H1 (cell line): Measurements from ENCODE around the gene AANAT. TPM values are rescaled to one million over a fixed set of nuclear protein-coding genes. Genes with fewer than 3 reads are reported as not detected.

Experiments used
- CTCF ChIA-PET: fragments of 300-600 bp; sonication (Branson Sonifier 250); formaldehyde crosslinking; loops from one replicate; lab custom pipeline; 2021; ENCODE audit not compliant: partially characterized antibody; lab: Charles Lee
- POLR2A ChIA-PET: fragments of 300-600 bp; sonication (Branson Sonifier 250); formaldehyde crosslinking; loops from one replicate; lab custom pipeline; 2021; ENCODE audit warnings: inconsistent platforms; ENCODE audit not compliant: partially characterized antibody; lab: Charles Lee
- DNase-seq, 2 experiments: peaks; one replicate each; pipeline versions ENCODE4 v3.0.0 to v3.0.0-alpha.2; 2010 to 2022; ENCODE audit warnings: low spot score in 2 of 2, low read depth in 1 of 2, mixed read lengths in 1 of 2
- FAIRE-seq: peaks from 2 replicates; lab custom pipeline; 2011; peaks lifted over from hg19 to GRCh38; lab: Jason Lieb, UNC
- H2AFZ ChIP-seq: 2 replicates; pipeline ENCODE4 v1.8.1; 2012; ENCODE audit warnings: low read length, inconsistent platforms
- H2AK5ac ChIP-seq: 2 replicates; pipeline ENCODE4 v1.6.1; 2013; ENCODE audit warnings: low read depth, low read length
- H2BK120ac ChIP-seq: replicated peaks from 2 replicates; pipeline ENCODE3; 2013; ENCODE audit warnings: low read depth, low read length, inconsistent platforms
- H2BK12ac ChIP-seq: 2 replicates; pipeline ENCODE4 v1.6.1; 2013; ENCODE audit warnings: low read depth, low read length
- H2BK15ac ChIP-seq: 2 replicates; pipeline ENCODE4 v1.6.1; 2013; ENCODE audit warnings: low read length
- H2BK20ac ChIP-seq: 2 replicates; pipeline ENCODE4 v1.6.1; 2013; ENCODE audit warnings: low read length
- H2BK5ac ChIP-seq: 2 replicates; pipeline ENCODE4 v1.6.1; 2013; ENCODE audit warnings: low read depth, low read length
- H3K14ac ChIP-seq: 2 replicates; pipeline ENCODE4 v1.6.1; 2013; ENCODE audit warnings: inconsistent platforms; ENCODE audit not compliant: insufficient read length
- H3K18ac ChIP-seq: 2 replicates; pipeline ENCODE4 v1.6.1; 2013; ENCODE audit warnings: low read length; ENCODE audit errors: extremely low read depth
- H3K23ac ChIP-seq: 2 replicates; pipeline ENCODE4 v1.6.1; 2013; ENCODE audit warnings: inconsistent platforms; ENCODE audit not compliant: insufficient read length
- H3K23me2 ChIP-seq: 2 replicates; pipeline ENCODE4 v1.6.1; 2013; ENCODE audit warnings: low read depth, low read length
- H3K27ac ChIP-seq: 2 replicates; pipeline ENCODE4 v1.6.1; 2011; ENCODE audit warnings: low read depth, low read length, inconsistent platforms
- H3K27me3 ChIP-seq, 4 experiments: replicated peaks in 1 of 4; 1 replicate in 1 of 4; 2 replicates in 3 of 4; pipeline versions ENCODE4 v1.6.1 to v1.8.1; 2011 to 2013; ENCODE audit warnings: low read length in 3 of 4, mild to moderate bottlenecking in 3 of 4, inconsistent platforms in 2 of 4, mixed read lengths in 2 of 4, moderate library complexity in 1 of 4; ENCODE audit not compliant: control insufficient read depth in 3 of 4, insufficient read depth in 3 of 4; ENCODE audit errors: extremely low read depth in 1 of 4
- H3K36me3 ChIP-seq, 4 experiments: 2 replicates each; pipeline versions ENCODE4 v1.6.1 to v1.8.1; 2011 to 2013; ENCODE audit warnings: mild to moderate bottlenecking in 4 of 4, low read length in 3 of 4, moderate library complexity in 2 of 4, control low read depth in 1 of 4, inconsistent platforms in 1 of 4; ENCODE audit not compliant: insufficient read depth in 4 of 4, control insufficient read depth in 2 of 4
- H3K4ac ChIP-seq: replicated peaks from 2 replicates; pipeline ENCODE3; 2013; ENCODE audit warnings: low read length, low read depth, mixed read lengths, inconsistent platforms; ENCODE audit not compliant: insufficient read length
- H3K4me1 ChIP-seq, 4 experiments: replicated peaks in 1 of 4; 1 replicate in 1 of 4; 2 replicates in 3 of 4; pipeline versions ENCODE4 v1.6.1 to v1.8.1; 2011 to 2013; ENCODE audit warnings: low read length in 3 of 4, inconsistent platforms in 2 of 4, mixed read lengths in 1 of 4; ENCODE audit not compliant: insufficient read depth in 4 of 4, control insufficient read depth in 3 of 4
- H3K4me2 ChIP-seq, 2 experiments: 2 replicates each; pipeline versions ENCODE4 v1.6.1 to v1.8.1; 2011 to 2013; ENCODE audit warnings: low read depth in 2 of 2, low read length in 2 of 2, control low read depth in 1 of 2, inconsistent platforms in 1 of 2, mild to moderate bottlenecking in 1 of 2; ENCODE audit not compliant: insufficient read depth in 1 of 2
- H3K4me3 ChIP-seq, 4 experiments: fragments of 200-600, 300-600 bp in 1 of 4; sonication (generic), shearing (Covaris generic), sonication (Bioruptor Twin) in 1 of 4; 2 replicates each; pipeline versions ENCODE4 v1.5.1 to v1.8.1; 2011 to 2016; ENCODE audit warnings: low read length in 4 of 4, low read depth in 3 of 4, control low read depth in 2 of 4, inconsistent platforms in 2 of 4, mild to moderate bottlenecking in 2 of 4, mixed read lengths in 1 of 4, moderate library complexity in 1 of 4; ENCODE audit not compliant: insufficient read depth in 2 of 4; ENCODE audit errors: extremely low read depth in 1 of 4
- H3K56ac ChIP-seq: replicated peaks from 2 replicates; pipeline ENCODE3; 2013; ENCODE audit warnings: low read depth, mild to moderate bottlenecking, mixed read lengths, low read length, inconsistent platforms; ENCODE audit not compliant: insufficient read length
- H3K79me1 ChIP-seq: 2 replicates; pipeline ENCODE4 v1.6.1; 2013; ENCODE audit warnings: low read depth, low read length, control low read depth
- H3K79me2 ChIP-seq, 2 experiments: 2 replicates each; pipeline versions ENCODE4 v1.6.1 to v1.8.1; 2012 to 2013; ENCODE audit warnings: low read length in 2 of 2, mild to moderate bottlenecking in 2 of 2, inconsistent platforms in 1 of 2; ENCODE audit not compliant: insufficient read depth in 2 of 2, control insufficient read depth in 1 of 2
- H3K9ac ChIP-seq, 4 experiments: replicated peaks in 1 of 4; 1 replicate in 1 of 4; 2 replicates in 3 of 4; pipeline versions ENCODE4 v1.6.1 to v1.8.1; 2011 to 2013; ENCODE audit warnings: low read depth in 3 of 4, low read length in 3 of 4, control low read depth in 2 of 4, mild to moderate bottlenecking in 2 of 4, moderate library complexity in 2 of 4, inconsistent platforms in 1 of 4; ENCODE audit errors: extremely low read depth in 1 of 4
- H3K9me3 ChIP-seq, 2 experiments: 2 replicates each; pipeline versions ENCODE4 v1.6.1 to v1.8.1; 2012 to 2013; ENCODE audit warnings: mild to moderate bottlenecking in 2 of 2, moderate library complexity in 2 of 2, control low read depth in 1 of 2, inconsistent platforms in 1 of 2, low read depth in 1 of 2, low read length in 1 of 2, mixed read lengths in 1 of 2; ENCODE audit not compliant: insufficient read depth in 2 of 2
- H4K20me1 ChIP-seq, 2 experiments: replicated peaks in 1 of 2; 2 replicates each; pipeline versions ENCODE3 to v1.8.1; 2011 to 2013; ENCODE audit warnings: inconsistent platforms in 2 of 2, low read length in 2 of 2, mild to moderate bottlenecking in 1 of 2; ENCODE audit not compliant: insufficient read depth in 2 of 2, control insufficient read depth in 1 of 2
- H4K5ac ChIP-seq: 2 replicates; pipeline ENCODE4 v1.6.1; 2013; ENCODE audit warnings: low read length, low read depth, mixed read lengths, inconsistent platforms; ENCODE audit not compliant: insufficient read length
- H4K8ac ChIP-seq: 2 replicates; pipeline ENCODE4 v1.8.0; 2013; ENCODE audit warnings: mild to moderate bottlenecking, moderate library complexity, low read length, inconsistent platforms; ENCODE audit not compliant: insufficient read depth; ENCODE audit errors: extremely low read depth
- H4K91ac ChIP-seq: replicated peaks from 2 replicates; pipeline ENCODE3; 2013; ENCODE audit warnings: low read length, mixed read lengths, inconsistent platforms; ENCODE audit not compliant: insufficient read length
- WGBS, 2 experiments: shearing (Covaris generic) in 1 of 2; methylation state at CpG; one replicate each; pipeline versions ENCODE4 v1.1.6 to v1.1.7; 2013 to 2015; ENCODE audit warnings: low lambda C conversion rate in 2 of 2, mixed read lengths in 2 of 2, inconsistent platforms in 1 of 2, low coverage in 1 of 2, missing lambda C conversion rate in 1 of 2; ENCODE audit not compliant: insufficient replicate concordance in 2 of 2, insufficient coverage in 1 of 2, insufficient read length in 1 of 2; ENCODE audit errors: extremely low coverage in 1 of 2, missing lambda C conversion rate in 1 of 2; 5-methylcytosine and 5-hydroxymethylcytosine counted together
- polyA plus RNA-seq, 7 experiments: library from polyadenylated mRNA; depleted of rRNA in 3 of 7; stranded (reverse) in 5 of 7; unstranded in 2 of 7; fragments of >200 nt in 5 of 7; fragments of 200-250 nt in 2 of 7; gene quantifications; 1 replicate in 5 of 7; 2 replicates in 1 of 7; 4 replicates in 1 of 7; pipeline versions ENCODE4 v1.2.1 to v1.2.3, GENCODE V29; 2011 to 2013; ENCODE audit warnings: missing spikeins in 2 of 7, mixed read lengths in 2 of 7
- total RNA-seq: library from RNA; stranded (reverse); fragmentation: NEBNext Ultra II Directional; extraction: Animal tissue kit (Norgen Biotek cat#: 25700); gene quantifications from 2 replicates; pipeline ENCODE4 v1.2.1, GENCODE V29; 2021

AANAT gene
- total and polyA plus RNA-seq, 2 of the 8 experiments (the other 6 are each of a cell fraction or from before 2014, with no cell fraction given): 0.53 TPM; not detected in 1

GRCh38 chr17:76500074-76500746 lies 32.8 kb downstream of the AANAT start:
- CTCF ChIA-PET: interaction anchor here (1.1 to 20.2 kb wide), 8 partner anchors 21 to 114 kb away, joined by 3 to 446 read pairs (median 8); partner anchors contain the start of gene AANAT
- no peak overlapping the region for H2AK5ac ChIP-seq
- no peaks in the 10 kb centered on the region for H3K9me3 ChIP-seq
- H4K20me1 ChIP-seq: peaks cover 4 to 23% of the 10 kb centered on the region in 2 experiments
- no peak overlapping the region for H3K18ac ChIP-seq
- peaks cover 0 to 6% of the 10 kb centered on the region in 2 experiments; a peak in 2 of 4 replicates for H3K79me2 ChIP-seq
- H2BK120ac ChIP-seq: no peak overlapping the region
- H3K4me2 ChIP-seq: peak overlapping the region; percentile 81 to 85
- H4K5ac ChIP-seq: no peak overlapping the region
- no peak overlapping the region for H2BK15ac ChIP-seq
- no peak overlapping the region for H2AFZ ChIP-seq
- H3K4ac ChIP-seq: no peak overlapping the region
- H3K4me3 ChIP-seq: peak overlapping the region; percentile 62 to 82 (median 76)
- H2BK12ac ChIP-seq: no peak overlapping the region
- no peak overlapping the region for H3K56ac ChIP-seq
- peaks cover 7% of the 10 kb centered on the region; the same call in 1 of the 2 replicates for H3K23me2 ChIP-seq
- 53% methylated on average over 15 of the region's 17 CpGs; no CpG with 5 or more reads in 1 of the 2 experiments for WGBS, 2 experiments
- no peak overlapping the region for H2BK20ac ChIP-seq
- H3K4me1 ChIP-seq: peaks cover 11 to 39% (median 34%) of the 10 kb centered on the region in 4 experiments
- no peak overlapping the region for H4K91ac ChIP-seq
- no peak for DNase-seq
- no peaks in the 10 kb centered on the region for H3K27me3 ChIP-seq
- H3K9ac ChIP-seq: peak overlapping the region in 2 of 4 experiments; percentile 56 to 64; a peak in 3 of 7 replicates
- H3K79me1 ChIP-seq: peaks cover 12% of the 10 kb centered on the region
- no peak overlapping the region for H3K23ac ChIP-seq
- H3K27ac ChIP-seq: no peak overlapping the region
- no peak overlapping the region for H4K8ac ChIP-seq
- no peak overlapping the region for H3K14ac ChIP-seq
- H2BK5ac ChIP-seq: no peak overlapping the region
- FAIRE-seq: no peak
- POLR2A ChIA-PET: interaction anchor here (1.2 to 3.8 kb wide), 5 partner anchors 11 to 58 kb away, joined by 3 to 15 read pairs (median 4); partner anchors contain the start of gene PRCD
- no peaks in the 10 kb centered on the region for H3K36me3 ChIP-seq
